GM15510 (cell line): ENCODE measurements around the gene SYT1.

Experiments
- POLR2A ChIP-seq: IDR thresholded peaks from 3 replicates; pipeline ENCODE4 v1.6.1; 2011; ENCODE audit warnings: borderline replicate concordance; ENCODE audit not compliant: insufficient read length; ENCODE audit errors: extremely low read depth

Gene SYT1

GRCh38 chr12:78938341-78939084 is 73.9 kb downstream of the SYT1 start:
- TF ChIP-seq POLR2A, result no peak

- TF ChIP-seq POLR2A, result no peak
Measured at GRCh38 chr12:78949532-78949931, 85.0 kb downstream of the SYT1 start.

- TF ChIP-seq POLR2A, result no peak
Measured at GRCh38 chr12:78951803-78952551, 87.4 kb downstream of the SYT1 start.

GRCh38 chr12:78952552-78952929 is 88.0 kb downstream of the SYT1 start:
- no peak for TF ChIP-seq POLR2A

DNA sequence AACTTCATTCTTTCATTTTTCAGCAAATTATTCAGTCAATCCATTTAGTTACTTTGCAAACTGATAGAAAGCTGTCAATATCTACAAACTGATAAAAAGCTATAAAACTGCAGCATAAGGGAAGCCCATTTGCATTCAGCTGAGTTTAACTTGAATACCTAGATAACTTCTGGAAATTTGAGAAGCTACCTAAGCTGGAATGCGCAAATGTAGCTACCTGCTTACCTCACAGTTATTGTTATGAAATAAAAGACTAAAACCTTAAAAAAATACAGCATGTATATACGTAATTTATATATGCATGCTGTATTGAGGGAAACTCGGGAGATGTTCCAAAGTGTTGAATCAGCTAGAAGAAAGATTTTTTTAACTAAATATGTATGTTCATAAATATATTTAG is 94.4 kb downstream of the SYT1 start:
- TF ChIP-seq POLR2A, result no peak

GRCh38 chr12:78959556-78959955 is 95.0 kb downstream of the SYT1 start:
- TF ChIP-seq POLR2A, result no peak

DNA sequence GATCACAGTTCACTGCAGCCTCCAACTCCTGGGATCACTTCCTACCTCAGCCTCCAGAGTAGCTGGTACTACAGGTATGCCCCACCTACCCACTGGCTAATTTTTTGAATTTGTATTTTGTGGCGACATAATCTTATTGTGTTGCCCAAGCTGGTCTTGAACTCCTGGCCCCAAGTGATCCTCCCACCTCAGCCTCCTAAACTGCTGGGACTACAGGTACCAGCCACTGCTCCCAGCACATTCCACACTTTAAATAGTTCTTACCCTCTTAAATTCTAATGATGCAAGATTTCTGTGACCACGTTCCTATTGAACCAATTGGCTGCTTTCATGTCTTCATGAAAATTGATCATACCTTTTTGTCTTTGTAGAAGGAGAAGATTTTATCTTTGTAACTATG is 96.6 kb downstream of the SYT1 start:
- TF ChIP-seq POLR2A, result no peak

DNA sequence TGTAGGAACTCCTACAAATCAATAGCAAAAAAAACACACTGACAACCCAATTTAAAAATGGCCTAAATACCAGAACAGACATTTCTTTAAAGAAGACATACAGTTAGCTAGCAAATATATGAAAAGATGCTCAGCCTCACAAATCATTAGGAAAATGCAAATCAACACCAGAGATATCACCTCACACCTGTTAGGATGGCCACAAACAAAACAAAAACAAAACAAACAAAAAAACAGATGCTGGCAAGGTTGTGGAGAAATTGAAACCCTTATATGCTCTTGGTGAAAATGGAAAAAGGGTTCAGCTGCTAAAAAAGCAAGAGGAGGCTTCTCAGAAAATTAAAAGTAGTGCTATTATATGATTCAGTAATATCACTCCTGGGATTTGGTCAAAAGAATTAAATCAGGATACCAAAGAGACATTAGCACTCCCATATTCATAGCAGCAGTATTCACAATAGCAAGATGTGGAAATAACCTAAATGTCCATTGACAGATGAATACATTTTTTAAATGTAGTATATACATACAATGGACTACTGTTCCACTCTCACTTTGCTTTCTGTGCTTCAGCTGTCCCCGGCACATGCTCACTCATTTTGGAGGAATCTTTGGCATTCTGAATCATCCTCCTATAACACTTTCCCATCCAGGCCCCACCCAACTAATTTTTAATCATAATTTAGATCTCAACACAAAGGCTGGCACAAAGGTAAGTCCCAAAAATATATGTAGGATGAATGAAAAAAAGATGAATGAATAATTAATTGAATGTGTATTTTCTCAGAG is 99.1 kb downstream of the SYT1 start:
- no peak for TF ChIP-seq POLR2A

DNA sequence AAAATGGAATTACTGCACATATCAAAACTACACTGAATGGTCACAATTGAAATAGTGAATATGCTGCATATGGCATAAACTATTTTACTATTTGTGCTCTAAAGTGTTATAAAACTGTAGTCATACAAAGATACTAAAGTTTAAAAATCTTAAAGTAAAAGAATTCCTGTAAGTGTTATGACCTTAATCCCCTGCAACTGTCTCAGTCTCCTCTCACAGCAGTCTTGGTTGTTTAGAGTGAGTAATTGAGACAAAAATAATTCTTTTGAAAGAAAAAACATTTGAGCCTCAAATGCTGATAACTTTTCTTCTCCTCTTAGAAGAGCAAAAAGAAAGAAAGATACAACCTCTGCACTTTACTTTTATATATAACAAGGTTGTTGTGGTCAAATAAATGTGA is 99.9 kb downstream of the SYT1 start:
- no peak for TF ChIP-seq POLR2A

GRCh38 chr12:78966062-78966461 is 101.5 kb downstream of the SYT1 start:
- no peak for TF ChIP-seq POLR2A

DNA sequence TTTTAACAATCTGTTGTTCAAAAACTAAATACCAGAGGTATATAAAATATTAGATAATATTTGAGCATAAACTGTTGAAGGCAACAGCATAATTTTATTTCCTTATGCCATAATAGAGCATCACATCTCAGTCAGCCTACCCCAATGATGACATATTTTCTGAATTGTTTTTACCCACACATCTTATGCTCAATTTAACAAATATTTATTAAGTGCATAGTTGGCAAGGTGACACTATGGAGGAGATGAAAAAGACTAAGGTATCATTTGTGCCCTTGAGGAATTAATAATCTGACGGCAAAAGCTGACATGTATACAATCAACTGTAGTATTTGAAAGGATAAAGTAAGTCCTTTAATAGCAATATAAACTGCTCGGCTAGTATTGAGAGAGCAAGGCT is 102.4 kb downstream of the SYT1 start:
- TF ChIP-seq POLR2A, result no peak

DNA sequence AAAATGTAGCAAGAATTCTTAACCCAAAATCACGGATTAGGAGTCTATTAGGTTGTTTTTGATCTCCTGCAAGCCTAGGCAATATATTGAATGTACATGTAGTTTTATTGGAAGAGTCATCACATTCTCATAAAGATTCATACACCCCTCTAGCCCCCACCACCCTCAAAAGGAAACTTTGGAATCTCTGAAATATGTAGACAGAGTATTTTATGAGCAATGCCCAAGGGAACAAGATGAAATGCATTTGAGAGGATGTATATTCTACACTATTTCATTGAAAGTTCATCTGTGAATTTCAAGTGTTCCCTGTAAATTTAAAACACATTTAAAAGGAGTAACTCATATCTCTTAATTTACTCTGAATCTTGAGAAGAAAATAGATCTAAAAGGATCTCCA is 103.7 kb downstream of the SYT1 start:
- TF ChIP-seq POLR2A, result no peak

GRCh38 chr12:78970041-78970440 is 105.5 kb downstream of the SYT1 start:
- no peak for TF ChIP-seq POLR2A

DNA sequence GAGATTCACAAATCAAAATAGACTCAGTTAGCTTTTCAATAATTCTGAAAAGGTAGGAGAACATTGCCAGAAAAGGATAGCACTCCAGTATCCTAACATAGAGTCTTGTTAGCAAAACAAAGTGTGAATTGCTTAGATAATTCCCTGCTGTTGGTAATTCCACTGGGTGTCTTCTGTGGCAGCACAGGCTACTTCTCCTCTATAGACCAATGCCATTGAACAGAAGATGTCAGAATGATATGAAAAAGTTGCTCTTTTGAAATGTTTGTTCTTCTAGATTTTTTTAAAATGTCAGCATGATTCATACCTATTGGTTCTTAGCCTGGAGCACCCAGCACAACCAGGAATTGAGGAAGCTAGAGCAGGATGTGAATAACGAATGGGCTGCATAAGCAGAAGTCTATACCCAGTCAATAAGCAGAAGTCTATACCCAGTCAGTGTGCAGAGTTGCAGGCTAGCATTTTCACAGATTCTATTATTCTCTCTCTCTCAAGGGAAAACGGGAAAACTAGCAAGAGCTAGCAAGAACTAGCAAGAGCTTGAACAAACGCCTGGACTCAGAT is 112.8 kb downstream of the SYT1 start:
- no peak for TF ChIP-seq POLR2A

DNA sequence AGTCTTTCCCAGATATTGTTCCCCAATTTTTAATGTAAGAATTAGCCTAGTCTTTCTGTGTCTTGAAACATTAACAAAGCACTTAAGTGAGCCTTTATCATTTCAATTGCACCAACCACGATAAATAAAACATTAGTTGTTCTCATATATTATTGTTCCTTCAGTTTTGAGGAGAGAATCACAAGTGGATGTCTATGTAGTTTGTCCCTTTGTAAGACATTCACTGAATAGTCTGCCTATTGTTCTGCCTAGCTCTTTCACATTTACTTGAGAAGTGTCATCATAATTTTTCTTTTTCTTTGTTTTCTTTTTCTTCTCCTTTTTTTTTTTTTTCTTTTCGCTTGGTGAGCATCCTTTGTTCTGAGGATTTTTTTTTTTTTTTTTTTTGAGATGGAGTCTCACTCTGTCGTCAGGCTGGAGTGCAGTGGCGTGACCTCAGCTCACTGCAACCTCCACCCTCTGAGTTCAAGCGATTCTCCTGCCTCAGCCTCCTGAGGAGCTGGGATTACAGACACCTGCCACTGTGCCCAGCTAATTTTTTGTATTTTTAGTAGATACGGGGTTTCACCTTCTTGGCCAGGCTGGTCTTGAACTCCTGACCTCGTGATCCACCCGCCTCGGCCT is 129.7 kb downstream of the SYT1 start:
- no peak for TF ChIP-seq POLR2A
